Neutrophil (primary cell): Measurements from ENCODE around the gene ORMDL3.

Experiments used
- H3K27ac ChIP-seq: fragments of 200-600 bp; sonication (generic); 2 replicates; pipeline ENCODE4 v1.5.1; 2016; ENCODE audit warnings: mild to moderate bottlenecking, moderate library complexity
- H3K27me3 ChIP-seq: fragments of 200-600 bp; sonication (generic); 2 replicates; pipeline ENCODE4 v1.6.0; 2016; ENCODE audit warnings: mild to moderate bottlenecking
- H3K36me3 ChIP-seq: fragments of 200-600 bp; sonication (generic); 2 replicates; pipeline ENCODE4 v1.5.1; 2017
- H3K4me1 ChIP-seq, 2 experiments: fragments of 200-600 bp in 1 of 2; sonication (generic) in 1 of 2; 1 replicate in 1 of 2; 2 replicates in 1 of 2; pipeline versions ENCODE4 v1.5.1 to v1.6.1; 2013 to 2016; ENCODE audit warnings: low read depth in 1 of 2, low read length in 1 of 2, mild to moderate bottlenecking in 1 of 2, moderate library complexity in 1 of 2; ENCODE audit not compliant: control insufficient read depth in 1 of 2, insufficient read depth in 1 of 2
- H3K4me3 ChIP-seq, 2 experiments: fragments of 200-600 bp in 1 of 2; sonication (generic) in 1 of 2; 1 replicate in 1 of 2; 2 replicates in 1 of 2; pipeline ENCODE4 v1.5.1; 2013 to 2016; ENCODE audit warnings: low read depth in 1 of 2, low read length in 1 of 2, mild to moderate bottlenecking in 1 of 2, moderate library complexity in 1 of 2
- H3K9me3 ChIP-seq: fragments of 200-600 bp; sonication (generic); 2 replicates; pipeline ENCODE4 v1.5.1; 2016
- CTCF ChIP-seq: fragments of 200-600 bp; sonication (generic); IDR thresholded peaks from 2 replicates; pipeline ENCODE4 v1.5.1; 2016; ENCODE audit warnings: antibody characterized with exemption

ORMDL3 gene

DNA sequence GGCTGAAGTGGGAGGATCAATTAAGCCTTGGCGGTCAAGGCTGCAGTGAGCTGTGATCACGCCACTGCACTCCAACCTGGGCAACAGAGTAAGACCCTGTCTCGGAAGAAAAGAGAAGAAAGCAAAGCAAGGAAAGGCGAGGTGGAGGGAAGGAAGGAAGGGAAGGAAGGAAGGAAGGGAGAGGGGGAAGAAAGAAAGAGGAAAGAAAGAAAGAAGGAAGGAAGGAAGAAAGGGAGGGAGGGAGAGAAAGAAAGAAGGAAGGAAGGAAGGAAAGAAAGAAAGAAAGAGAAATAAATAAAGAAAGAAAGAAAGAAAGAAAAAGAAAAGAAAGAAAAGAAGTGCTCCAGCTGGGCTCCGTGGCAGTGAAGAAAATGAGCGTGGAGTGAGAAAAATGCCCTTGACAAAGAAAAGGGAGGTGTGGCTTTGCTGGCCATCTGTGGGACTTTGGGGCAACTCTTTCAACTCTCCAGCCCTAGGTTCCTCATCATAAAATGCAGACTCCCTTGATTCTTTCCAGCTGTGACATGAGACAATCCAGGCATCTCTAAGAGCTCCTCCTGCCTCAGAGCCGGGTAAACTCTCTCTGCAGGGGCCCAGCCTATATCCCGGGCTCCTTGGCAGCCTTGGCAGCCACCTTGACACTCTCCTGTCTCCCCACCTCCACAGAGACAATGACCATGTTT is 37.8 kb upstream of the ORMDL3 start:
- H3K36me3 ChIP-seq = no peaks in the 10 kb centered on the region
- no peak for TF ChIP-seq CTCF
- no peaks in the 10 kb centered on the region for H3K9me3 ChIP-seq
- H3K27ac ChIP-seq = no peak overlapping the region
- H3K27me3 ChIP-seq = no peaks in the 10 kb centered on the region
- H3K4me1 ChIP-seq = peaks cover 23 to 26% of the 10 kb centered on the region in 2 experiments
- H3K4me3 ChIP-seq = no peak overlapping the region

DNA sequence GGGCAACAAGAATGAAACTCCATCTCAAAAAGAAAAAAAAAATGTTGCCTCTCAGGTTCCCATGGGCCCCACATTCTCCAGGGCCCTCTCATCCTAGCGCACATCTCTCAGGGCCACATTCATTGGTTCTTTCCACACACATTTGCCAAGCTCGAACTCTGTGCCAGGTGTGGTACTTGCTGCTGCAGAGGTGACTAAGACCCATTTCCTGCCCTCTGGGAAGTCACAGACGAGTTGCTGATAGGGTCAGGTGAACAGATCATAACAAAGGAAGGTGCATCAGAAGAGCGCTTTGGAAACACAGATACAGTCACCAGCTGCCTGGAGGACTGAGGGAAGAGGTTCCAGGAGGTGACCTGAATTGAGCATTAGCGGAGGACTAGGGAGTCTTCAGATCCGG is 36.4 kb upstream of the ORMDL3 start:
- no peak for TF ChIP-seq CTCF
- Histone ChIP-seq H3K27ac (no peak overlapping the region), H3K4me1 (peaks cover 25 to 28% of the 10 kb centered on the region in 2 experiments), H3K4me3 (no peak overlapping the region), H3K36me3 (no peaks in the 10 kb centered on the region), H3K9me3 (no peaks in the 10 kb centered on the region), H3K27me3 (no peaks in the 10 kb centered on the region)

DNA sequence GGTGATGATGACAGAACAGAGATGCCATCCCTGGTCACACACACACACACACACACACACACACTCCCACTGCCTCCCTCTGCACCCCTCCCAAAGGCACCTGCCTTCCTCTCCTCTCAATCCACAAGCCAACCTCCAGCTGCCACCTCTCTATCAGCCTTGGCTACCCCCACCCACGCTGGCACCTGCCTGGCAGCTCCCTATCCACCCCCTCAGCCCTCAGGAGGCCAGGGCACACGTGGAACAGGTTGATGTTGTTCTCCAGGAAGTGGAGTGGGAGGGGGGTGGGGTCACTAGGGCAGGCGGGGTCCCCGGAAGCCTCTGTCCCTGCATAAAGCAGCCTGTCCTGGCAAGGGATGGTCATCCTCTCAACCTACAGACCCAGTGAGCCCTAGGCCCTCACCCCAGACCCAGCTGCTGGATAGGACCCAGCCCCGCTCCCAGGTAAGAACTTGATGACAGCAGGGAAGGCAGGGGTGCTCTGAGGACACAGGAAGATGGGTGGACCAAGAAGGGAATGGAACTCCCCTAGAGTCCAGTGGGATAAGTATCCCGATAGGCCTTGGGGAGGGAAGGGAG is 35.3 kb upstream of the ORMDL3 start, which contains the start of gene GSDMA:
Gene GSDMA (plus strand): TSS at position 363 of the 579 bp plus-strand sequence. CDS start 2,684 bp downstream, outside the sequence.
- Histone ChIP-seq H3K4me1 (peaks cover 15 to 19% of the 10 kb centered on the region in 2 experiments), H3K4me3 (no peak within 1 kb of the TSS), H3K27me3 (no peaks in the 10 kb centered on the region), H3K36me3 (no peaks in the 10 kb centered on the region), H3K9me3 (no peaks in the 10 kb centered on the region), H3K27ac (no peak within 1 kb of the TSS)
- TF ChIP-seq CTCF = no peak

DNA sequence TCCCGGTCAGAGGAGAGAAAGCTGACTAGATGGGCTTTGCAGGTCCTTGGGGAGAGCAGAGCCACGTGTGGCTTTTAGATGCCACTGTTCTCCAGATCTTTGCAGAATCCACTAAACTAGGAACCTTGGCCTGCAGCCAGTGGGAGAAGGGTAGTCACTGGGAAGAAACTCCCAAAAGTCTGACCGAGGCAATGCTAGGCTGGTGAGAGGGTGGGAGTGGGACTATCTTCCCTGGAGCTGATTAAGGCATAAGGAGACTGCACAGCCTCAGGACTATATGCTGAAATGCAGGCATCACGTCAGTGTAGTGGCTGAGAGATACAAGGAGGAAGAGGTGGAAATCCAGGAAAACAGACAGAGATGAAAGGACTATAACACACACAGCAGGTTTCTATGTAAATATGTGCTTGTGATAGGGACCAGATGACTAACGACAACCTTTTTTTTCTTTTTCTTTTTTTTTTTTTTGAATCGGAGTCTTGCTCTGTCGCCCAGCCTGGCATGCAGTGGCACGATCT is 33.2 kb upstream of the ORMDL3 start:
- Histone ChIP-seq H3K9me3 (no peaks in the 10 kb centered on the region), H3K27ac (no peak overlapping the region), H3K36me3 (no peaks in the 10 kb centered on the region), H3K4me1 (peaks cover 4 to 6% of the 10 kb centered on the region in 2 experiments), H3K27me3 (no peaks in the 10 kb centered on the region), H3K4me3 (no peak overlapping the region)
- TF ChIP-seq CTCF = no peak

DNA sequence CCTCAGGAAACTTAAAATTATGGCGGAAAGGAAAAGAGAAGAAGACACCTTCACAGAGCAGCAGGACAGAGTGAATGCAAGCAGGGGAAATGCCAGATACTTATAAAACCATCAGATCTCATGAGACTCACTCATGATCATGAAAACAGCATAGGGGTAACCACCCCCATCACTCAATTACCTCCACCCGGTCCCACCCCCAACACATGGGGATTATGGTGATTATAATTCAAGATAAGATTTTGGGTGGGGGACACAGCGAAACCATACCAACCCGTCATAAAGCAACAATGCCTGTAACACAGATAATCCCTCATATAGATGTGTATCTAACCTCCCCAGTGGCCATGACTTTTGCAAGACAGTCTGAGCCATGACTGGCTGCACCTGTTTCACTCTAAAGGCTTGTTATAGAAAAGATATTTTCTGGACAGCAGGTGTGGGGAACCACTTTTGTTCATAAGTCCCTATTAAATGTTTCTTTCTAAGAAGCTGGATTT is 28.4 kb upstream of the ORMDL3 start:
- Histone ChIP-seq H3K9me3 (no peaks in the 10 kb centered on the region), H3K27ac (no peak overlapping the region), H3K4me3 (no peak overlapping the region), H3K27me3 (peaks cover 15% of the 10 kb centered on the region), H3K4me1 (peaks cover 15 to 20% of the 10 kb centered on the region in 2 experiments), H3K36me3 (no peaks in the 10 kb centered on the region)
- no peak for TF ChIP-seq CTCF
